Globus pallidus (tissue), 1 donor: ENCODE measurements around the gene DHRS4L2.
"Not testable (repeated sequence)": the region's sequence is repeated elsewhere in the genome, so short reads cannot be mapped to it uniquely, and the experiment has no call there.

Experiments
- DNase-seq: peaks from one replicate; pipeline ENCODE4 v3.0.0-alpha.2; 2015; ENCODE audit warnings: low spot score

Gene DHRS4L2

GRCh38 chr14:24019944-24020343 is 31.2 kb downstream of the DHRS4L2 start:
- not testable (repeated sequence) for DNase-seq

GRCh38 chr14:24020520-24020919 is 31.8 kb downstream of the DHRS4L2 start:
- DNase-seq = not testable (repeated sequence)

GRCh38 chr14:24024939-24025418 is 36.2 kb downstream of the DHRS4L2 start:
- DNase-seq = not testable (repeated sequence)

- DNase-seq = not testable (repeated sequence)
These were observed 41.0 kb downstream of the DHRS4L2 start for GRCh38 chr14:24029687-24030086.

GRCh38 chr14:24031331-24031730 is 42.6 kb downstream of the DHRS4L2 start:
- DNase-seq = not testable (repeated sequence)

GRCh38 chr14:24032727-24033418 is 44.1 kb downstream of the DHRS4L2 start:
- DNase-seq = no peak

GRCh38 chr14:24035769-24036168 is 47.0 kb downstream of the DHRS4L2 start:
- not testable (repeated sequence) for DNase-seq

GRCh38 chr14:24036169-24036962 is 47.6 kb downstream of the DHRS4L2 start:
- DNase-seq = peak; percentile 74

- not testable (repeated sequence) for DNase-seq
These were observed 48.4 kb downstream of the DHRS4L2 start for GRCh38 chr14:24036963-24037657.

GRCh38 chr14:24037658-24038037 is 48.9 kb downstream of the DHRS4L2 start:
- no peak for DNase-seq

GRCh38 chr14:24038686-24039085 is 50.0 kb downstream of the DHRS4L2 start:
- no peak for DNase-seq

- no peak for DNase-seq
These were observed 52.0 kb downstream of the DHRS4L2 start for GRCh38 chr14:24040692-24041091.

GRCh38 chr14:24042746-24043145 is 54.0 kb downstream of the DHRS4L2 start:
- DNase-seq = no peak

- DNase-seq = not testable (repeated sequence)
These were observed 60.3 kb downstream of the DHRS4L2 start for GRCh38 chr14:24049002-24049401.

GRCh38 chr14:24050753-24051152 is 62.0 kb downstream of the DHRS4L2 start:
- DNase-seq = not testable (repeated sequence)

- DNase-seq = no peak
These were observed 62.6 kb downstream of the DHRS4L2 start for GRCh38 chr14:24051176-24051788.

GRCh38 chr14:24051789-24052655 is 63.3 kb downstream of the DHRS4L2 start, which contains the start of gene CARMIL3:
TSS of gene CARMIL3 (plus strand) at chr14:24052009. CDS start at chr14:24052154, 145 bp downstream.
- DNase-seq = peak; percentile 79

- no peak for DNase-seq
These were observed 64.2 kb downstream of the DHRS4L2 start for GRCh38 chr14:24052656-24053547.

GRCh38 chr14:24053548-24054323 is 65.0 kb downstream of the DHRS4L2 start:
- no peak for DNase-seq
